ENCODE measurements around the gene CFAP54. TPM values are rescaled to one million over a fixed set of nuclear protein-coding genes. Genes with fewer than 3 reads are reported as not detected.
A peak's percentile ranks its signal among the peaks of the same experiment; 100 is the strongest.

Gene CFAP54
- total RNA-seq, 4 donors from 2014 or later = 0.16 TPM; not detected in 3

GRCh38 chr12:96516472-96517430 is 27.4 kb downstream of the CFAP54 start:
- H3K4me1 ChIP-seq = no peaks in the 10 kb centered on the region
- H3K27ac ChIP-seq = no peak overlapping the region
- 28% methylated on average over 8 of the region's 8 CpGs for WGBS
- H3K9me3 ChIP-seq = no peaks in the 10 kb centered on the region
- TF ChIP-seq POLR2AphosphoS5 (IDR thresholded peaks at IDR 0.05) = no peak
- peak; percentile 30 to 90 for TF ChIP-seq CTCF (IDR thresholded peaks at IDR 0.05)
- H3K36me3 ChIP-seq = no peaks in the 10 kb centered on the region
- no peak overlapping the region for H3K4me3 ChIP-seq
- H3K27me3 ChIP-seq = no peaks in the 10 kb centered on the region
- peak; percentile 77 to 83 for DNase-seq (ENCODE audit: low spot score in 2 of 2)

GRCh38 chr12:96520767-96521166 is 31.4 kb downstream of the CFAP54 start:
- H3K9me3 ChIP-seq = no peaks in the 10 kb centered on the region
- no peak overlapping the region for H3K27ac ChIP-seq
- no peaks in the 10 kb centered on the region for H3K36me3 ChIP-seq
- 65% methylated on average over 3 of the region's 3 CpGs for WGBS
- H3K27me3 ChIP-seq = no peaks in the 10 kb centered on the region
- TF ChIP-seq POLR2AphosphoS5 (IDR thresholded peaks at IDR 0.05) (no peak), EP300 (IDR thresholded peaks at IDR 0.05) (no peak), POLR2A (IDR thresholded peaks at IDR 0.05) (no peak), CTCF (IDR thresholded peaks at IDR 0.05) (no peak)
- H3K4me3 ChIP-seq = no peak overlapping the region
- no peak for DNase-seq (ENCODE audit: low spot score in 2 of 2)
- no peaks in the 10 kb centered on the region for H3K4me1 ChIP-seq

- Histone ChIP-seq H3K4me1 (no peaks in the 10 kb centered on the region), H3K27me3 (no peaks in the 10 kb centered on the region), H3K36me3 (no peaks in the 10 kb centered on the region), H3K9me3 (no peaks in the 10 kb centered on the region), H3K4me3 (no peak overlapping the region), H3K27ac (no peak overlapping the region)
- DNase-seq (ENCODE audit: low spot score in 2 of 2) = no peak
- WGBS = 93% methylated on average over 7 of the region's 7 CpGs
- TF ChIP-seq POLR2A (IDR thresholded peaks at IDR 0.05) = no peak
- TF ChIP-seq POLR2AphosphoS5 (IDR thresholded peaks at IDR 0.05) = no peak
- TF ChIP-seq EP300 (IDR thresholded peaks at IDR 0.05) = no peak
- no peak for TF ChIP-seq CTCF (IDR thresholded peaks at IDR 0.05)
These were observed 32.7 kb downstream of the CFAP54 start for GRCh38 chr12:96521895-96522682.

- H3K27me3 ChIP-seq = no peaks in the 10 kb centered on the region
- H3K4me1 ChIP-seq = no peaks in the 10 kb centered on the region
- H3K27ac ChIP-seq = no peak overlapping the region
- H3K9me3 ChIP-seq = no peaks in the 10 kb centered on the region
- WGBS = 55% methylated on average over 3 of the region's 3 CpGs
- no peaks in the 10 kb centered on the region for H3K36me3 ChIP-seq
- no peak for DNase-seq (ENCODE audit: low spot score in 2 of 2)
- no peak overlapping the region for H3K4me3 ChIP-seq
- no peak for TF ChIP-seq POLR2A (IDR thresholded peaks at IDR 0.05)
- no peak for TF ChIP-seq CTCF (IDR thresholded peaks at IDR 0.05)
- no peak for TF ChIP-seq POLR2AphosphoS5 (IDR thresholded peaks at IDR 0.05)
These were observed 33.3 kb downstream of the CFAP54 start for GRCh38 chr12:96522690-96523089.

- H3K36me3 ChIP-seq = no peaks in the 10 kb centered on the region
- DNase-seq (ENCODE audit: low spot score in 2 of 2) = no peak
- H3K4me1 ChIP-seq = no peaks in the 10 kb centered on the region
- H3K27ac ChIP-seq = no peak overlapping the region
- 69% methylated on average over 1 of the region's 1 CpG for WGBS
- H3K9me3 ChIP-seq = no peaks in the 10 kb centered on the region
- H3K27me3 ChIP-seq = no peaks in the 10 kb centered on the region
- TF ChIP-seq POLR2A (IDR thresholded peaks at IDR 0.05) (no peak), CTCF (IDR thresholded peaks at IDR 0.05) (no peak), EP300 (IDR thresholded peaks at IDR 0.05) (no peak), POLR2AphosphoS5 (IDR thresholded peaks at IDR 0.05) (no peak)
- H3K4me3 ChIP-seq = no peak overlapping the region
These were observed 36.7 kb downstream of the CFAP54 start for GRCh38 chr12:96526110-96526509.

All from suprapubic skin (tissue), 4 donors.